ENCODE data around the gene SMKR1.

GRCh38 chr7:129523924-129524323 lies 21.6 kb downstream of the SMKR1 start:
- TF ChIP-seq CTCF (IDR thresholded peaks at IDR 0.05) (no peak), POLR2A (IDR thresholded peaks at IDR 0.05) (no peak)

Data from body of pancreas (tissue), 4 donors.